Measurements from ENCODE around the gene MRPS18B.

MRPS18B gene

GRCh38 chr6:30612213-30612612, 5.4 kb upstream of the MRPS18B start:
- DNase-seq (ENCODE audit: low read depth, low spot score), result no peak
- in situ Hi-C loops (cut with HindIII; ENCODE audit: low sequenced_read_pairs), result no loop called here
- H3K4me3 ChIP-seq (ENCODE audit: low read depth, low read length), result no peak overlapping the region
- peak; percentile 45 for TF ChIP-seq CTCF (IDR thresholded peaks at IDR 0.05; ENCODE audit: low read depth, low read length)

- peak; percentile 82 for DNase-seq (ENCODE audit: low read depth, low spot score)
- no peak overlapping the region for H3K4me3 ChIP-seq (ENCODE audit: low read depth, low read length)
- no peak for TF ChIP-seq CTCF (IDR thresholded peaks at IDR 0.05; ENCODE audit: low read depth, low read length)
- in situ Hi-C loops (cut with HindIII; ENCODE audit: low sequenced_read_pairs), result no loop called here
Observed at GRCh38 chr6:30612687-30613248, 4.9 kb upstream of the MRPS18B start.

- no peak for TF ChIP-seq CTCF (IDR thresholded peaks at IDR 0.05; ENCODE audit: low read depth, low read length)
- DNase-seq (ENCODE audit: low read depth, low spot score), result peak; percentile 21
- in situ Hi-C loops (cut with HindIII; ENCODE audit: low sequenced_read_pairs), result no loop called here
- H3K4me3 ChIP-seq (ENCODE audit: low read depth, low read length), result no peak overlapping the region
Observed at GRCh38 chr6:30613251-30614043, 4.2 kb upstream of the MRPS18B start.

GRCh38 chr6:30614044-30614842, 3.4 kb upstream of the MRPS18B start:
- no peak for TF ChIP-seq CTCF (IDR thresholded peaks at IDR 0.05; ENCODE audit: low read depth, low read length)
- peak overlapping the region; percentile 96 for H3K4me3 ChIP-seq (ENCODE audit: low read depth, low read length)
- no peak for DNase-seq (ENCODE audit: low read depth, low spot score)
- in situ Hi-C loops (cut with HindIII; ENCODE audit: low sequenced_read_pairs), result no loop called here

GRCh38 chr6:30614843-30615218, 2.8 kb upstream of the MRPS18B start:
- H3K4me3 ChIP-seq (ENCODE audit: low read depth, low read length), result peak overlapping the region; percentile 96
- no peak for TF ChIP-seq CTCF (IDR thresholded peaks at IDR 0.05; ENCODE audit: low read depth, low read length)
- DNase-seq (ENCODE audit: low read depth, low spot score), result peak; percentile 99
- in situ Hi-C loops (cut with HindIII; ENCODE audit: low sequenced_read_pairs), result no loop called here

GRCh38 chr6:30615219-30615957, 2.3 kb upstream of the MRPS18B start:
- TF ChIP-seq CTCF (IDR thresholded peaks at IDR 0.05; ENCODE audit: low read depth, low read length), result no peak
- peak; percentile 89 for DNase-seq (ENCODE audit: low read depth, low spot score)
- H3K4me3 ChIP-seq (ENCODE audit: low read depth, low read length), result peak overlapping the region; percentile 96
- in situ Hi-C loops (cut with HindIII; ENCODE audit: low sequenced_read_pairs), result no loop called here

All from astrocyte of the spinal cord (primary cell).